Mesothelial cell of epicardium (in vitro differentiated cells): ENCODE results near the gene ANKS1B. TPM values are rescaled to one million over a fixed set of nuclear protein-coding genes. Genes with fewer than 3 reads are reported as not detected.
"Not testable (repeated sequence)": the region's sequence is repeated elsewhere in the genome, so short reads cannot be mapped to it uniquely, and the experiment has no call there.

Source experiments
- DNase-seq, 2 experiments: peaks; one replicate each; pipeline ENCODE4 v3.0.0; 2021; ENCODE audit warnings: low spot score in 2 of 2; ENCODE audit not compliant: unreplicated experiment in 2 of 2
- H3K27ac Mint-ChIP-seq: 2 replicates; pipeline ENCODE4 v1.8.0; 2021; ENCODE audit warnings: mixed read lengths
- H3K27me3 Mint-ChIP-seq: 2 replicates; pipeline ENCODE4 v1.8.0; 2021; ENCODE audit warnings: low read depth, mixed read lengths
- H3K36me3 Mint-ChIP-seq: 2 replicates; pipeline ENCODE4 v1.8.0; 2021; ENCODE audit warnings: mixed read lengths
- H3K4me1 Mint-ChIP-seq: 2 replicates; pipeline ENCODE4 v1.8.0; 2021; ENCODE audit warnings: mixed read lengths
- H3K4me3 Mint-ChIP-seq: 2 replicates; pipeline ENCODE4 v1.8.0; 2021; ENCODE audit warnings: mild to moderate bottlenecking, moderate library complexity, mixed read lengths
- H3K9me3 Mint-ChIP-seq: 2 replicates; pipeline ENCODE4 v1.8.0; 2021; ENCODE audit warnings: mixed read lengths
- CTCF ChIP-seq: fragments of 200-600 bp; sonication (generic); IDR thresholded peaks from one replicate; pipeline ENCODE4 v1.5.0; 2021; ENCODE audit warnings: antibody characterized with exemption; ENCODE audit not compliant: unreplicated experiment
- total RNA-seq: library from RNA; stranded (reverse); gene quantifications from 3 replicates; pipeline ENCODE4 v1.2.1, GENCODE V29; 2021

Gene ANKS1B
- total RNA-seq, 1 donor from 2014 or later: 8.8 TPM

- Mint-ChIP-seq H3K27ac (no peak overlapping the region), H3K9me3 (no peaks in the 10 kb centered on the region), H3K27me3 (peaks cover 2% of the 10 kb centered on the region), H3K4me3 (no peak overlapping the region), H3K36me3 (no peaks in the 10 kb centered on the region), H3K4me1 (no peaks in the 10 kb centered on the region)
- no peak for DNase-seq
- no peak for TF ChIP-seq CTCF
Measured at GRCh38 chr12:99745121-99745520, 239.6 kb downstream of the ANKS1B start.

GRCh38 chr12:99736760-99737269 is 247.9 kb downstream of the ANKS1B start:
- Mint-ChIP-seq H3K27ac (no peak overlapping the region), H3K36me3 (no peaks in the 10 kb centered on the region), H3K4me3 (no peak overlapping the region), H3K27me3 (peaks cover 29% of the 10 kb centered on the region), H3K9me3 (no peaks in the 10 kb centered on the region), H3K4me1 (no peaks in the 10 kb centered on the region)
- TF ChIP-seq CTCF: no peak
- no peak for DNase-seq

- Mint-ChIP-seq H3K9me3 (peaks cover 14% of the 10 kb centered on the region), H3K4me3 (no peak overlapping the region), H3K4me1 (no peaks in the 10 kb centered on the region), H3K27me3 (peaks cover 24% of the 10 kb centered on the region), H3K27ac (no peak overlapping the region), H3K36me3 (no peaks in the 10 kb centered on the region)
- DNase-seq: no peak
- no peak for TF ChIP-seq CTCF
Measured at GRCh38 chr12:99732131-99732530, 252.6 kb downstream of the ANKS1B start.

- no peak for DNase-seq
- H3K4me1 Mint-ChIP-seq: no peaks in the 10 kb centered on the region
- H3K27ac Mint-ChIP-seq: no peak overlapping the region
- peaks cover 22% of the 10 kb centered on the region for H3K9me3 Mint-ChIP-seq
- no peaks in the 10 kb centered on the region for H3K36me3 Mint-ChIP-seq
- TF ChIP-seq CTCF: no peak
- H3K27me3 Mint-ChIP-seq: peaks cover 7% of the 10 kb centered on the region
- H3K4me3 Mint-ChIP-seq: no peak overlapping the region
Measured at GRCh38 chr12:99722690-99723486, 261.8 kb downstream of the ANKS1B start.

GRCh38 chr12:99721715-99722275 is 262.9 kb downstream of the ANKS1B start:
- no peaks in the 10 kb centered on the region for H3K4me1 Mint-ChIP-seq
- H3K36me3 Mint-ChIP-seq: no peaks in the 10 kb centered on the region
- peaks cover 7% of the 10 kb centered on the region for H3K27me3 Mint-ChIP-seq
- no peak for DNase-seq
- H3K4me3 Mint-ChIP-seq: no peak overlapping the region
- TF ChIP-seq CTCF: no peak
- H3K9me3 Mint-ChIP-seq: peaks cover 17% of the 10 kb centered on the region
- H3K27ac Mint-ChIP-seq: no peak overlapping the region

- not testable (repeated sequence) for DNase-seq, H3K4me1 Mint-ChIP-seq, H3K36me3 Mint-ChIP-seq, H3K27ac Mint-ChIP-seq, H3K4me3 Mint-ChIP-seq, H3K27me3 Mint-ChIP-seq
- peaks cover 16% of the 10 kb centered on the region for H3K9me3 Mint-ChIP-seq
Measured at GRCh38 chr12:99720083-99720465, 264.7 kb downstream of the ANKS1B start.

GRCh38 chr12:99719411-99720082 is 265.2 kb downstream of the ANKS1B start:
- H3K9me3 Mint-ChIP-seq: peaks cover 10% of the 10 kb centered on the region
- not testable (repeated sequence) for H3K36me3 Mint-ChIP-seq, H3K4me3 Mint-ChIP-seq, DNase-seq, H3K27me3 Mint-ChIP-seq, H3K4me1 Mint-ChIP-seq, H3K27ac Mint-ChIP-seq

GRCh38 chr12:99715841-99716510 is 268.8 kb downstream of the ANKS1B start:
- not testable (repeated sequence) for H3K36me3 Mint-ChIP-seq, H3K4me1 Mint-ChIP-seq, DNase-seq, H3K27me3 Mint-ChIP-seq, H3K4me3 Mint-ChIP-seq, H3K27ac Mint-ChIP-seq
- H3K9me3 Mint-ChIP-seq: peaks cover 19% of the 10 kb centered on the region
